GM21723 (cell line): ENCODE measurements around the gene DLD.
"Not testable (repeated sequence)": the region's sequence is repeated elsewhere in the genome, so short reads cannot be mapped to it uniquely, and the experiment has no call there.

Source experiments
- ATAC-seq: cut with Tn5 transposase; IDR thresholded peaks from one replicate; pipeline ENCODE4 v1.9.1; 2021; ENCODE audit warnings: mild to moderate bottlenecking, moderate library complexity; ENCODE audit not compliant: unreplicated experiment

The DLD gene

DNA sequence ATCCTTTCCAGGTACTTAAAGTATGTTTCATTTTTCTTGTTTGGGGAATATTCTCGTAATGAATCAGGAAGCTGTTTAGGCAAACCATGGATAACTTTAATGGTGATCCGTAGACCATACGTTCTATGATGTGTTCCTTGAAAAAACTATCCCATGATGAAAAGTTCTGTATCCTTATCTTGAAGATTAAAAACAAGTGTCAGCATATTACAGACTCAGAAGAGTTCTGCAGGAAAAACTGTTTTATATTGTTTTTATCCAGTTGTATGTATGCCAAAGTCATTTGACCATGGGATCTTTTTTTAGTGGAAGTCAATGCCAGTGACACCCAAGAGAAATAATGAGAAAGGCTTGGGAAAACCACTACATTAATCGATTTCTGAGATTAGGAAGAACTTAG, 52.0 kb downstream of the DLD start:
- ATAC-seq, result no peak

DNA sequence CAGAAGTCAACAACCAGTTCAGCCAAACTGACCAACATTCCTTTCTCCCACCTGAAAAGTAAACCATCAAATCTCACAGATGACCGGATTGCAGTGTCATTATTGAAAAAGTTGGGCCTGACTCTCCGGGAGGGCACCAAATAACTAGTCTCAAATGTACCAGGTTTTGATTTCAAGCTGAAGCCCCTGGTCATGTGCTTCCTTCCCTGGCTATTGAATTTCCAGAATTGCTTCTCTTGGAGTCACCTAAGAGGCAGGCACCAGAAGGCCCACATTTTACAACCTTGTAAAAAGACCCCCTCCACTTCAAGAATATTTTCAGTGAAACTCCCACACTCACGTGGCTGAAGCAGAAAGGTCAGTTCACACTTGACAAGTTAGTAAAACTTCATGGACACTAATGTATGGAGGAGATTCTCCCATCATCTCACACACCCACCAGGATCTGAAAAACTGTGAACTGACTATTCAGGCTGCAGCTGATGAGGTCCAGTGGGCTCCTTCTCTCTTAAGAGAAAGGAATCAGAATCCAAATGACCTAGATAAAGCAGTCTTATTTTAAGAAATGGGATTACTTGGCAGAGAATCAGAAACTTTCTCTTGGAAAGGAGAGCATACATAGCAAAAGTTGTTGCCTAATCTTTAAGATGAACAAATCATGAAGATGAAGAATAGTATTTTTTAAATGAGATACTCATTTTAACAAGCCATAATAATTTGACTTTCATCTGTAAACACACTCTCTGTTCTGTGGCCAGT, 53.6 kb downstream of the DLD start:
- no peak for ATAC-seq

- no peak for ATAC-seq
Observed at GRCh38 chr7:107945332-107945731, 54.3 kb downstream of the DLD start.

GRCh38 chr7:107946451-107946850, 55.5 kb downstream of the DLD start:
- ATAC-seq, result no peak

DNA sequence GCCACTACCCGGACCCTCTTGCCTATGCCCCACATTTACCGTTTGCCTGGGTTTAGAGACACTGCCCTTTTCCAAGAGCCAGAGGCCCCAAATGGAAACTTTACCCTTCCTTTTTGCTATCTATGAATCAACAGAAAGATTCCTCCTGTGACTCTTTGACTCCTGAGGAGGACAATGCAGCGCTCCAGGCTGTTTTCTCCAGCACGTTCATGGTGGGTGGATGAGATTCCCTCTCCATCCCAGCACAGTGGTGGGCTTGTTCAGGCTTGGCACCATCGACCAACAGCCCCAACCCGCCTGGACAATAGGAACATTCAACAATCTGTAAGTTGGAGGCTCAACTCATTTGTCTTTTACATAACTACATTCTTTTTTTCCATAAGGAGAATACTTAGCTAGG, 55.9 kb downstream of the DLD start:
- no peak for ATAC-seq

DNA sequence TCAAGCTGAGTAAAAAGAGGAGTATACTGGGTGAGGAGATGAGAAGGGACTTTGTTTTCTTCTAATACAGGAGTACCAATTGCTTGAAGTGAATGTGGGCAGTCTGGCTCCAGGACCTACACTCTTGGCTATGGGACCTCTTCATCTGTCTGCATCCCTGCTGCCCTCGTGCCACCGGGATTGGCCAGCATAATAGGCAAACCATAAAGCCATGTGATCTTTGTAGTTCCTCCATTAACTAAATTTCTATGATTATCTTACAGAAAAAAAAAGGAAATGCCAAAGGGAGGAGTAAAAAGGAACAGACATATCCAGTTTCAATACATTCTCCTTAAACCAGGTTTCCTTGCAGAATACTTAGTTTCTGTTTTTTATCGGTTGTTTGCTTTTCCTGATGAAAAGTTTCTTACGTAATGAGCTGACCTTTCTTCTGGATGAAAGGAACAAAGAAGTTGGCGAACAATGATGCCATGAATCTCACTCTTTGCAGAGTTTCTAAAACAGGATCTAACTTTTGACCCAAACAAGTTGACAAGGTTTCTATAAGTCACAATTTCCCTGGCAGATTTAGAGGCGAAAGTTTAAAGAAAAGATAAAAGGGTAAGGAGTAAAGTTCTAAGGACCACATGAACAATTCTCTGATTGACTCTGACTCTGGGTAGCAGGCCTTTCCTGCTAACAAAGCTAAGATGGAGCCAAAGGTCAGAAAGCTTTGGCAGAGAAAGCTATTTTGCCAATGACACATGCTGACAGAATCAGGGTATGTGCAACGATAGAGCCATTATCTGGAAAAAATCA, 57.9 kb downstream of the DLD start:
- ATAC-seq, result no peak

DNA sequence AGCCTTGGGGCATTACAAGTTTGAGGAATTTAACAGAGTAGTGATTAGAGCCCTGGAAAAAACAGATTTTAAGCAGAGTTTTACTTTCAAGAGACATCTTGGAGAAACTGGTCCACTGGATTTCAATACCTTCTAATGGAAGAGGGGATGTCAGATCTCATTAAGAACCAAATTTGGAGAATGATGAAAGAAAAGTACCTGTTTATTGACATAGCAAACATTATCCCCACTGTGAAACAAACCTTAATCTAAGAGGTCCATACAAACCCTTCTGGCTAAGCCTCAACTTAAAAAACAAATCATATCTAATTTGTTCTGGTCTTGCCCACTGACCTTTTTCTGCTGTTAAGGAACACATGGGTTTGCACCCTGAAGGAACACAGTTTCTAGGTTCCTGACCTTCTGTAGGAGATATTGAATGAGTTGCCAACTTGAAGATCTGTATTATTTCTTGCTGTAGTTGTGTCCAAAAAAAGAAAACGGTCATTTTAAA, 58.5 kb downstream of the DLD start:
- no peak for ATAC-seq

- no peak for ATAC-seq
Observed at GRCh38 chr7:107951172-107951787, 60.3 kb downstream of the DLD start.

DNA sequence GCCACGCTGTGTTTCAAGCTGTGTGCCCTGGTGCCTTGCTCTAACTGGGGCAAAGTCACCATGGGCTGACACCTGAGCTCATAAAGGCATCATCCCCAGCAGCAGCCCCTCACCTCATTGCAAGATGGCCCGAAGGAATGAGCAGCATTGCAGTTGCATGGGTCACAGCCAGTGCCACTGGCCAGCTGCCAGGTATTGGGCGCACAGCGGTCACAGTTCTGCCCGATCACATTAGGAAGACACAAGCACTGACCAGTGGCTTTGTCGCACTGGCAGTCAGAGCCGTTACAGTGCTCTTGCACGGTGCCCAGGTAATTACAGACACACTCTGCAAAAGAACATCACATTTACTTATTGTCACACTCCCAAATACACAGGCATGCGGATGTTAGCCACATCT, 60.9 kb downstream of the DLD start:
- no peak for ATAC-seq

DNA sequence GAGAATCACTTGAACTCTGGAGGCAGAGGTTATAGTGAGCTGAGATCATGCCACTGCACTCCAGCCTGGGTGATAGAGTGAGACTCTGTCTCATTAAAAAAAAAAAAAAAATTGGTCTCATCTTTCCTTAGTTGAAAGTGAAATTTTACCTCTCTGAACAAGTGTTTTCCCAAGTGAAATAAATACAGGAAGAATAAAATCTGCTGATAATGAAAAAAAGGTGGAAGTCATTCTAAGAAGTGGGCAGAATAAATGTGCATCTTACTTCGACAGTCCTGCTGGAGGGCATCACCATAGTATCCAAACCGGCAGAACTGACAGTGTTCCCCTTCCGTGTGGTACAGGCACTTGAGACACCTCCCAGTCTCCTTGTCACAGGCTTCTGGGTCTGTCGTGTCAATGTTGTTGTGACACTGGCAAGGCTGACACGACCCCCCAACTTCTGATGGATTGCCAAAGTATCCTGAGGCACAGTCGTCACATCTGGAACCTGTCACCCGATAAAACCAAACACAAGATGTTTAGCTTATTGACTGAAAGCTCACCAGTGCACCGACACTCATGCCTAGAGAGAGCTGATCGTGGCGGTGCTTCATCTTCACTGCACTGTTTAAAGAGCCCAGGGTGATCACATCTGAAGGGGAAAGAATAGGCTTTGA, 62.4 kb downstream of the DLD start:
- ATAC-seq, result no peak

DNA sequence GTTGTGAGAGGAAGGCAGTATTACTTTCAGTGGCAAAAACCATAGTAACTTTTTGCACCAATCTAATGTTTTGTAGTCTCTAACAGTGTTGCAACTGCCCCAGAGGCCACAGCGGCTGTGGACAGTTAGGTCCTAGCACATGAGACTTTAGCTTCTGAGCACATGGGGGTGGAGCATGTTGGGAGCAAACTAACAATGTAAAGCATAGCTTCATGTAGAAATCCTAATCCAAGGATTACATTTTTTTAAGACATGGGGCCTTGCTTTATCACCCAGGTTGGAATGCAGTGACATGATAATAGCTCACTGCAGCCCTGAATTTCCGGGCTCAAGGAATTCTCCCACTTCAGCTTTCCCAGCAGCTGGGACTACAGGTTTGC, 62.9 kb downstream of the DLD start:
- ATAC-seq, result no peak

- no peak for ATAC-seq
Observed at GRCh38 chr7:107955394-107955793, 64.4 kb downstream of the DLD start.

- not testable (repeated sequence) for ATAC-seq
Observed at GRCh38 chr7:107956950-107957349, 66.0 kb downstream of the DLD start.

DNA sequence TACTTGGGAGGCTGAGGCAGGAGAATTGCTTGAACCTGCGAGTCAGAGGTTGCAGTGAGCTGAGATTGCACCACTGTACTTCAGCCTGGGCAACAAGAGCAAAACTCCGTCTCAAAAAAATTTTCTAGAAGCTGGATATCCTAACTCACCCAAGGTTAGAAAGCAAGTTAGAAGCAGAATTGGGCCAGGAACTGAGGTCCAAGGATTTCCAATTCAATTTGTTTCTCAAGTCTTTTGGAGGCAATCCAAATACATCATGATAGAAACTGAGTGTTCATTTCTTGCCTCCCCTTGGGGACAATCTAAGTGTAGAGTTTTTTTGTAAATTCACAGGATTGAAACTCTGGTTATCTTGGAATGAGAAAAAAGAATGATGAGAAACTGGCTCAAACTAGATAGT, 66.5 kb downstream of the DLD start:
- ATAC-seq, result no peak

DNA sequence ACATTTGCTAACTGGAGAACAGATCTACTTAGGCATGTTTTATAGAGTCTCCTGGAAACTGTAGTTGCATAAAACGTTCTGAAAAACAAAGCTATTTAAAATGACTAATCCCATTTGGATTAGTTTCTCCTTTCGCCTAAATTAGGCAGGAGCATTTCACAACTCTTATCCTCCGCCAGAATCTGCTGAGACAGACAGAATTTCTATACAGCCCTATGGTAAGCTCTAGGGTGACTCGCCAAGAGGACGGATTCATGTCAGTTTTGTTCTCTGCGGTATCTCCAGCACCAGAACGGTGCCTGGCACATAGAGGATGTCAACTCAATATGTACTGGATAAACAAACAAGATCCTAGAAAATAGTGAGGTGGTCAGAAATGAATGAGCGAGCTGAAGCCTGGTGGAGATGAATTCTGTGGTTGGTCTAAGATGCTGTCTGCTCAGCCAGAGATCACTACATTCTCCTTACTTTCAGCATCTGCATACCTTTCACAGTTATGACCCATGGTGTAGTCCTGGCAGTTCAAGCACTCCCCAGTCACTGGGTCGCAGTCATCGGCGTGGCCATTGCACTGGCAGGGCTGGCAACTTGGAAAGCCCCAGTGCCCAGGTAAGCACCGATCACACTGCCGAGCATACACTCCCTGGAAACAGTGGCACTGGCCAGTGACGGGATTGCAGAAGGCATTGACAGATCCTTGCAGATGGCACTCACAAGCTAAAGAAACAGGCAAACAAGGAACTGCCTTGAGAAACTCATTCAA, 68.0 kb downstream of the DLD start:
- no peak for ATAC-seq

DNA sequence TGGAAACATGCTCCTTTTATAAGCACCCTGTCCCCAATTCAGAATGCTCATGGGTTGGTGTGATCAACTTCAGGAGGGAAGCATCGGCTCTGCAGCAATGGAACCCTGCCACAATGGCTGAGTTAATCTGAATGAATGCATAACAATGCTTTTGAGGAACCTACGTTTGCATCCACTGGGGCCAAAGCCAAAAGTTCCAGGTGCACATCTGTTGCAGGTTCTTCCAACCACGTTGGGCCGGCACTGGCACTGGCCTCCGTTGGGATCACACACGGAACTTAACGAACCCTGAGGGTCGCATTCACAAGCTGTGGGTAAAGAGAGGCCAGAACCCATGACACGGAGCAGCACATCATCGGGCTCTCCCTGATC, 68.5 kb downstream of the DLD start:
- no peak for ATAC-seq

DNA sequence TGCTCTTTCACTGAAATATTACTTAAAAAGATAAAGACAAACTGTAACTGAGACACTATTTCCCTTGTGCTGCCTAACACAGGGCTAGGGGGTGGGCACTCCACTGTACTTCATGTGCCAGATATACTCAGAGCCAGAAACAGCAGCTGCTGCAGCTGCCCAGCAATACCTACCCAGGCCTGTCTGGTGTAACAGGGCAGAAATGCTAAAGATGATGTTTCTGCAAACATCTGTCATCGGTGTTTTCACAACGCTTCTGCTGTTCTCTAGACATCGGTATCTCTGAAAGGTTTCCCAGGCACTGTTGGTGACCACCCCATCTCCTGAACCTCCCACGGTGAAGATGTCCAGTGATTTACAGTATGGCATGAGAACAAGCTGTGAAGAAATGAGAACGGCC, 69.3 kb downstream of the DLD start:
- no peak for ATAC-seq

DNA sequence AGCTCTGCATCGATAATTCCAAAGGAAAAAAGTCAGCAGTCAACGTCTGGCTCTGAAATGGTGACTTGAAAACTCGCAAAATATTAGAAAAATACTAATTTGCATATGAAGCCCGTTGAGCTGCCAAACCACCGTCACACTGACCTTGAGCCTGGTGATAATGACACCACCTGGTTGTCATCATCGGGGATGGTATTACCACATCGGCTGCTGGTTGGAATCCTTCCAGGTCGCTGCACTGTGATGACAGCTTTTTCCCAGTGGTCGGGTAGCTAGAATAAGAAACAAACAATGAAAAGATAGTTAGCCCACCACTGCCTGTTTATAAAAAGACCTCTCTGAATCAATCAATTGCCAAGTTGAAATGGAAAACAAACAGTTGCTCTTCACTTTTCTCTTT, 70.4 kb downstream of the DLD start:
- ATAC-seq, result no peak

DNA sequence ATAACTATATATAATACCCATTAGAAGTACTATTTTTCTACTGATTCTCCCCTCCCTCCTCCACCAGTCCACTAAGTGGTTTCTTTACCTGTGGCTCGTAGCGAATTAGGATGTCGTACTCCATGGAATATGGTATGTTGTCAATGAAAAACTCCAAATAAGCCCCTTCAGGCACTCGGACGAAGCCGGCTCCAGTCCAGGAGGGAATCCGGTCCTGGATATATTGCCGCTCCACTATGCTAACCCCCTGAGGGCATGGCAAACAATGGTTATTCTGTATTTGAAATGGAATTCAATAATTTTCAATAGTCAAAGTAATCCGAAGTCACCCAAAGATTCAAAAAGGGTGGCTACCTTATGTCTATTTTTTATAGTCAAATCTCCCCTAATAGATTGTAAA, 71.8 kb downstream of the DLD start:
- no peak for ATAC-seq

DNA sequence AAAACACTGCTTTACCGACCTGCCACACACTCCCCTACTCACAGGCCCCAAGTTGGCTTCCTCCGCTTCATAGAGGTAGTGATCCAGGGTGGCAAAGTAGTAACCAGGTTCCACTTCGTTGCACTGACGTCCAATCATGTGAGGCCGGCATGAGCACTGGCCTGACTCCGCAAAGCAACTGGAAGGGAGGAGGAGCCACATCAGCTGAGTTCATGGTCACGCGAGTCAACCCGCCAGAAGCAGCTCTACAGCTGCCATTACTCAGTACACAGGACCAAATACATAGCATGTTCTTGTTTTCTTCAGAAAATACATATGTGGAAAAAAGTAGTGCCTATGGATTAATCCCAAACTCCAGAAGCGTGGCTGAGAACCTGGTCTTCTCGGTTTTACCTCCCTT, 73.5 kb downstream of the DLD start:
- ATAC-seq, result no peak

DNA sequence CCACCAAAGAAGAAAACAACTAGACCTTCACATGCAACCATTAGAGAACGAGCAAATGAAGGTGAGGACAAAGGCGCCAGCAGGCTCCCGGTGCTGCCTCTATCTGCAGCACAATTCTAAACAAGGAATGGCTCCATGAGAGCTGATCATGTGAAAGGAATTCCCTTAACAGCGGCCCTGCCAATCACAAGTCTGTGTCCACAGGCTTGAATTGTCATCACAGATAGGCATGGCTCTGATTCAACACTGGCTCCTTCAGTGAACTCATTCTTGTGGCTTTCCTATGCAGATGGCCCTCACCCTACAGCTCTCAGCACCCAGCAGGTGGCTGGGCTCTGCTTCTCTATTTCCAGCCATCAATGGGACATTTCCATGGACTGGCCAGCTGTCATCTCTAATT, 75.7 kb downstream of the DLD start:
- no peak for ATAC-seq
